Endodermal cell (in vitro differentiated cells): ENCODE measurements around the gene FAM193A. TPM values are rescaled to one million over a fixed set of nuclear protein-coding genes. Genes with fewer than 3 reads are reported as not detected.
"Not testable (repeated sequence)": the region's sequence is repeated elsewhere in the genome, so short reads cannot be mapped to it uniquely, and the experiment has no call there.

ENCODE experiments used
- DNase-seq: peaks from one replicate; pipeline ENCODE4 v3.0.0-alpha.2; 2017
- H3K27ac ChIP-seq: 2 replicates; pipeline ENCODE4 v1.5.1; 2013; ENCODE audit warnings: mild to moderate bottlenecking, low read depth, low read length, moderate library complexity
- H3K27me3 ChIP-seq: 2 replicates; pipeline ENCODE4 v1.6.1; 2013; ENCODE audit warnings: mild to moderate bottlenecking, low read length, moderate library complexity; ENCODE audit not compliant: insufficient read depth, control insufficient read depth, poor library complexity, severe bottlenecking
- H3K36me3 ChIP-seq: 2 replicates; pipeline ENCODE4 v1.7.0; 2013; ENCODE audit warnings: mild to moderate bottlenecking, low read length, moderate library complexity; ENCODE audit not compliant: control insufficient read depth, insufficient read depth
- H3K4me1 ChIP-seq: one replicate; pipeline ENCODE4 v1.7.0; 2013; ENCODE audit warnings: low read length; ENCODE audit not compliant: control insufficient read depth, insufficient read depth
- H3K4me3 ChIP-seq: 2 replicates; pipeline ENCODE4 v1.5.1; 2013; ENCODE audit warnings: mild to moderate bottlenecking, low read length, moderate library complexity
- H3K9ac ChIP-seq: 2 replicates; pipeline ENCODE4 v1.6.1; 2013; ENCODE audit warnings: mild to moderate bottlenecking, low read length, moderate library complexity; ENCODE audit not compliant: poor library complexity, severe bottlenecking; ENCODE audit errors: extremely low read depth
- H3K9me3 ChIP-seq: 2 replicates; pipeline ENCODE4 v1.6.1; 2013; ENCODE audit warnings: mild to moderate bottlenecking, low read length, moderate library complexity; ENCODE audit not compliant: control insufficient read depth
- H3K27ac Mint-ChIP-seq: 2 replicates; pipeline ENCODE4 v1.8.0; 2020; ENCODE audit warnings: mixed read lengths
- H3K27me3 Mint-ChIP-seq: 2 replicates; pipeline ENCODE4 v1.8.0; 2021; ENCODE audit warnings: mild to moderate bottlenecking, mixed read lengths; ENCODE audit not compliant: insufficient read depth
- H3K36me3 Mint-ChIP-seq: 2 replicates; pipeline ENCODE4 v1.8.0; 2020; ENCODE audit warnings: low read depth, mixed read lengths
- H3K4me1 Mint-ChIP-seq: 2 replicates; pipeline ENCODE4 v1.8.0; 2020; ENCODE audit warnings: mixed read lengths
- H3K4me3 Mint-ChIP-seq: 2 replicates; pipeline ENCODE4 v1.8.0; 2020; ENCODE audit warnings: mild to moderate bottlenecking, moderate library complexity, mixed read lengths
- H3K9me3 Mint-ChIP-seq: 2 replicates; pipeline ENCODE4 v1.8.0; 2020; ENCODE audit warnings: mild to moderate bottlenecking, mixed read lengths
- WGBS, 2 experiments: methylation state at CpG; one replicate each; pipeline versions ENCODE4 v1.1.5 to v1.1.7; 2013; ENCODE audit warnings: missing lambda C conversion rate in 2 of 2, mixed read lengths in 1 of 2; ENCODE audit not compliant: insufficient coverage in 1 of 2, insufficient read length in 1 of 2; 5-methylcytosine and 5-hydroxymethylcytosine counted together
- total RNA-seq, 2 donors: library from RNA; stranded (reverse); fragmentation: NEBNext Ultra II Directional in 1 of 2; extraction: Animal tissue kit (Norgen Biotek cat#: 25700) in 1 of 2; gene quantifications; 2 replicates in 1 of 2; 3 replicates in 1 of 2; pipeline ENCODE4 v1.2.1, GENCODE V29; 2021
- TF ChIP-seq, protein P1 (sequence below): fragments of 200-600 bp; sonication (generic); conservative IDR thresholded peaks from 2 replicates; pipeline ENCODE4 v1.5.0; 2021; ENCODE audit warnings: antibody characterized with exemption, mild to moderate bottlenecking

The FAM193A gene
- total RNA-seq, 2 donors from 2014 or later, result 32.1 to 39.0 TPM

- no peak for DNase-seq
- 62 to 74% methylated on average over 4 to 6 of the region's 6 CpGs for WGBS, 2 experiments
- Mint-ChIP-seq H3K27me3 (no peaks in the 10 kb centered on the region), H3K4me3 (no peak overlapping the region), H3K4me1 (peaks cover 45% of the 10 kb centered on the region), H3K36me3 (peaks cover 10% of the 10 kb centered on the region), H3K9me3 (no peaks in the 10 kb centered on the region), H3K27ac (peak overlapping the region; percentile 83)
- peak overlapping the region; percentile 16 for H3K27ac ChIP-seq
- H3K9ac ChIP-seq, result no peak overlapping the region
- TF ChIP-seq, protein P1, sequence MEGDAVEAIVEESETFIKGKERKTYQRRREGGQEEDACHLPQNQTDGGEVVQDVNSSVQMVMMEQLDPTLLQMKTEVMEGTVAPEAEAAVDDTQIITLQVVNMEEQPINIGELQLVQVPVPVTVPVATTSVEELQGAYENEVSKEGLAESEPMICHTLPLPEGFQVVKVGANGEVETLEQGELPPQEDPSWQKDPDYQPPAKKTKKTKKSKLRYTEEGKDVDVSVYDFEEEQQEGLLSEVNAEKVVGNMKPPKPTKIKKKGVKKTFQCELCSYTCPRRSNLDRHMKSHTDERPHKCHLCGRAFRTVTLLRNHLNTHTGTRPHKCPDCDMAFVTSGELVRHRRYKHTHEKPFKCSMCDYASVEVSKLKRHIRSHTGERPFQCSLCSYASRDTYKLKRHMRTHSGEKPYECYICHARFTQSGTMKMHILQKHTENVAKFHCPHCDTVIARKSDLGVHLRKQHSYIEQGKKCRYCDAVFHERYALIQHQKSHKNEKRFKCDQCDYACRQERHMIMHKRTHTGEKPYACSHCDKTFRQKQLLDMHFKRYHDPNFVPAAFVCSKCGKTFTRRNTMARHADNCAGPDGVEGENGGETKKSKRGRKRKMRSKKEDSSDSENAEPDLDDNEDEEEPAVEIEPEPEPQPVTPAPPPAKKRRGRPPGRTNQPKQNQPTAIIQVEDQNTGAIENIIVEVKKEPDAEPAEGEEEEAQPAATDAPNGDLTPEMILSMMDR, result no peak
- H3K4me3 ChIP-seq, result no peak overlapping the region
- H3K36me3 ChIP-seq, result peaks cover 5% of the 10 kb centered on the region
- H3K9me3 ChIP-seq, result peaks cover 4% of the 10 kb centered on the region
- peaks cover 3% of the 10 kb centered on the region for H3K4me1 ChIP-seq
- no peaks in the 10 kb centered on the region for H3K27me3 ChIP-seq
Measured at GRCh38 chr4:2617955-2618354, 81.5 kb downstream of the FAM193A start.

GRCh38 chr4:2618729-2619128 lies 82.3 kb downstream of the FAM193A start:
- Mint-ChIP-seq H3K36me3 (peaks cover 10% of the 10 kb centered on the region), H3K4me1 (peaks cover 48% of the 10 kb centered on the region), H3K27ac (peak overlapping the region; percentile 11)
- not testable (repeated sequence) for H3K27ac ChIP-seq, H3K9ac ChIP-seq, H3K4me1 ChIP-seq, H3K9me3 ChIP-seq, H3K27me3 Mint-ChIP-seq, H3K36me3 ChIP-seq, H3K4me3 Mint-ChIP-seq, H3K27me3 ChIP-seq, H3K4me3 ChIP-seq, DNase-seq, H3K9me3 Mint-ChIP-seq
- 87 to 97% methylated on average over 5 to 9 of the region's 9 CpGs for WGBS, 2 experiments

GRCh38 chr4:2619459-2619858 lies 83.0 kb downstream of the FAM193A start:
- H3K9ac ChIP-seq, result no peak overlapping the region
- peaks cover 3% of the 10 kb centered on the region for H3K4me1 ChIP-seq
- H3K27ac Mint-ChIP-seq, result no peak overlapping the region
- peaks cover 47% of the 10 kb centered on the region for H3K4me1 Mint-ChIP-seq
- H3K27me3 ChIP-seq, result no peaks in the 10 kb centered on the region
- no peaks in the 10 kb centered on the region for H3K9me3 Mint-ChIP-seq
- H3K9me3 ChIP-seq, result peaks cover 4% of the 10 kb centered on the region
- H3K36me3 Mint-ChIP-seq, result peaks cover 10% of the 10 kb centered on the region
- H3K36me3 ChIP-seq, result peaks cover 5% of the 10 kb centered on the region
- no peak overlapping the region for H3K4me3 ChIP-seq
- H3K27ac ChIP-seq, result peak overlapping the region; percentile 80
- no peak overlapping the region for H3K4me3 Mint-ChIP-seq
- WGBS, 2 experiments, result 79 to 81% methylated on average over 4 to 8 of the region's 8 CpGs
- TF ChIP-seq, protein P1, result no peak
- H3K27me3 Mint-ChIP-seq, result no peaks in the 10 kb centered on the region
- DNase-seq, result peak; percentile 73

DNA sequence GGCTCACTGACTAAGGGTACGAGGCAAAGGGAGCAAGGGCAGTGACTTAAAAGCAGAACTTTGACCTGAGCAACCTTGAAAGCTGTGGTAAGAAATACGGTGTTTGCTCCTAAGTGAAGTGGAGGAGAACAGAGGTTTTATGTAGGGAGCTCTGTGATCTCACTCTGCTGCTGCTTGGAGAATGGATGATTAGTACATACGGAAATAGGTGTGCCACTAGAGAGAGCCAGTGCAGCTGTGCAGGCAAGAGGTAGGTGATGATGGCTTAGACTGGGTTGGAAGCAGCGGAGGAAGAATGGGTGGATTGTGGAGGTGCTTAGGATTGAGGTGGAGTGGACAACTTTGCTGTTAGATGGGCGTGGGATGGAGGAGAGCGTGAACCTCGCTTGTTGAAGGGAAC lies 85.0 kb downstream of the FAM193A start:
- Mint-ChIP-seq H3K9me3 (no peaks in the 10 kb centered on the region), H3K27me3 (no peaks in the 10 kb centered on the region), H3K4me1 (peaks cover 43% of the 10 kb centered on the region), H3K36me3 (peaks cover 9% of the 10 kb centered on the region), H3K27ac (peak overlapping the region; percentile 27), H3K4me3 (no peak overlapping the region)
- Histone ChIP-seq H3K9ac (no peak overlapping the region), H3K27me3 (no peaks in the 10 kb centered on the region), H3K4me3 (no peak overlapping the region), H3K4me1 (peaks cover 3% of the 10 kb centered on the region), H3K9me3 (peaks cover under 1% of the 10 kb centered on the region), H3K36me3 (peaks cover 13% of the 10 kb centered on the region), H3K27ac (no peak overlapping the region)
- TF ChIP-seq, protein P1, result no peak
- 95 to 96% methylated on average over 4 to 7 of the region's 7 CpGs for WGBS, 2 experiments
- no peak for DNase-seq
